NCI-H524 treated with DMSO at 0.1 percent for 48 hours (cell line): Measurements from ENCODE around the gene TXN.
"Not testable (repeated sequence)": the region's sequence is repeated elsewhere in the genome, so short reads cannot be mapped to it uniquely, and the experiment has no call there.

ENCODE experiments used
- DNase-seq: peaks from one replicate; lab custom pipeline; 2025; lab: John Stamatoyannopoulos, UW

The TXN gene

DNA sequence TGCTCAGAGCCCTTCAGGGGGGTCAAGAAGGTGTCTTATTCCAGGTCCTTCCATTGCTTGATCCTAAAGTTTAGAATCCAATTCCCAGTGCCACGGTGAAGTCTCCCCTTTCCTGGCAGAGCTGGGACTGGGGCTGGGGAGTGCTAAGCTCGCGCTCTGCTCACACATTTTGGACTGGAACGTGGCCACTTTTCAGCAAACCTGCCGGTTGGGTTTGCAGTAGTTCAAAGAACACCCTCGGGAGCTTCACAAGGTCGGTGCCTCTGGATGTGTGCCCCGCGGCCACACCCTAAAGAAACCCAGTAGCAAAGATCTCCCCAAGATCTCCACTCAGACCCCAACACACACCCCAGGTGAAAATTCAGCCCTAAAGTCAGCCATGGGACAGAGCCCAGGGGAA lies 48.3 kb downstream of the TXN start, which contains the start of gene C9orf152:
TSS of gene C9orf152 (minus strand) at position 129 of the 400 bp plus-strand sequence. CDS start 580 bp downstream, outside the sequence.
- DNase-seq: no peak

DNA sequence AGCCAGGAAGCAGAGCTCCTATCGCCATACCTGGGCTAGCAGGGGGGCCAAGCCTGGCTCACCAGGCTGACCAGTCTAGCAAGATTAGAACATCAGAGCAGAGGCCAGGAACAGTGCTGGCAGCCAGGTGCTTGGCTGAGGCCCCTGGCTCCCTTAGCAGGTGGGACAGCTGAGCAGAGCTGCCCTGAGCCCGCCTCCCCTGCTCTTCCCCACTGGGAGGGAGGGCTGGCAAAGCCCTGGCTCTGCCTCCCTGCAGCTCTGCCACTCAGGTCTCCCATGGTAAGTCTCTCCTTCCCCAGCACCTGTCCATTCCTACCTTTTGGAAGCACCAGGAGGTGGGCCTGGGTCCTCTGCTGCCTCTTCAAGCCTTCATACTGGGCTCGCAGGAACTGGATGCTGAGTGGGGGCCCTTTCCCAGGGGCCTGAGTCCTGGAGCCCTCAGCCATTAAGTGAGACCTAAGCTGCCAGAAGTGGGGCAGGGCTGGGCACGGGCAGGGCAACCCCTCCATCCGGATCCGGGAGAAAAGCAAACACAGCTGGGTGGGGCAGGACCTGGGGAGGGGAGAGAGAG lies 49.2 kb downstream of the TXN start:
- no peak for DNase-seq

DNA sequence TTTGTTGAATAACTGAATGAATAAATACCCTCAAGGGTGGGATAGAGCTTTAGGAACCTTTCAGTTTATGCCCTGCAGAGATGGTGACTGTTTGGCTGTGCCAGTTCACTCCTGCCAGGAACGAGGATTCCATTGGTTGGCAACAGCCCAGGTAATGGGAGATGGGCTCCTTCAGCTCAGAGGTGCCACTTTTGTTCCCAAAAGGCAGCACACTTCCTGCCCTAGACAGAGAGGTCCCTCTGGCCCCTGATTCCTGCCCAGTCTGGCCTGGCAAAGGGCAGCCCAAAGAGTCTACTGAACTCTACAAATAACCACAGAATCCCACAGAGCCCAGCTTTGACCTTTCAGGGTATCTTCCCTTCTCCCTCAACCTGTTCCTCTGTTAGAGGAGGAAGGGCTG lies 49.9 kb downstream of the TXN start:
- DNase-seq: no peak

DNA sequence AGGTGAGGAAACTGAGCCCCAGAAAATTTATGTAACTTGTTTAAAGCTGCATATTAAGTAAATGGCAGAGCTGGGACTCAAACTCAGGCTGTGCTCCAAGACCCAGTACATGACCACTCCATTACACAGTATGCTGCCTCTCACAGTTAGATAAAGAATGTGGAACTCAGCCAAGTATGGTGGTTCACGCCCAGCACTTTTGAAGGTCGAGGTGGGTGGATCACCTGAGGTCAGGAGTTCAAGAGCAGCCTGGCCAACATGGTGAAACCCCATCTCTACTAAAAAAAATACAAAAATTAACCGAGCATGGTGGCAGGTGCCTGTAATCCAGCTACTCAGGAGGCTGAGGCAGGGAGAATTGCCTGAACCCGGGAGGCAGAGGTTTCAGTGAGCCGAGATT lies 50.7 kb downstream of the TXN start:
- DNase-seq: not testable (repeated sequence)

DNA sequence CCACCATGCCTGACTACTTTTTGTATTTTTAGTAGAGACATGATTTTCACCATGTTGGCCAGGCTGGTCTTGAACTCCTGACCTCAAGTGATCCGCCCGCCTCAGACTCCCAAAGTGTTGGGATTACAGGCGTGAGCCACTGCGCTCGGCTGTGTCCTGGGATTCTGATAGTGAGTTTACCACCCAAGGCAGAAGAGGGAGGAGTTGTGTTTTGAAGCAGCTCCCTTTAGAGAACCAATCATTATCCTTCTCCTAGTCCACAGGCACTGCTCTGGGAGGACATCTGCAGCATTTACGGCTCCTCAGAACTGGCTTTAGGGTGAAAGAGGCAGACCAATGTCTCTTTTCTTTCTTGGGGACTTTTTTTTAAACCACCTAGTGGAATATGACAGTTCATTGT lies 54.1 kb downstream of the TXN start:
- DNase-seq: no peak

DNA sequence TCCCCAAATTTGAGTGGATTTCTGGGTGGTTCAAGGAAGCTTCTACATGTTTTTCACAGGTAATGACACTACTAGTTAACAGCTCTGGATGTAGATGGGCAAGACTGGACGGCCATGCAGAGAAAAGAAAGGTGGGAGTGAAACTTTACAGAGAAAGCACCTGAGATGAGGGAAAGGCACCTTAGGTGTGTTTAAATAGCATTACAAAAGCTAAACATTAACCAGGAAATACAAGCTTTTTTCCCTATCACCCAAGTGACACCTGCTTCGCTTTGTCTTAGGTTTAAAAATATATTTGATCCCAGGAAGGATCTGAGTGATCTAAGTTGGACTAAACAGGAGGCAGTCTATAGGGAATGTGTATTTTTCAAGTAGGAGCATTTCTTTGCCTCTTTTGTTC lies 56.7 kb downstream of the TXN start:
- DNase-seq: no peak

DNA sequence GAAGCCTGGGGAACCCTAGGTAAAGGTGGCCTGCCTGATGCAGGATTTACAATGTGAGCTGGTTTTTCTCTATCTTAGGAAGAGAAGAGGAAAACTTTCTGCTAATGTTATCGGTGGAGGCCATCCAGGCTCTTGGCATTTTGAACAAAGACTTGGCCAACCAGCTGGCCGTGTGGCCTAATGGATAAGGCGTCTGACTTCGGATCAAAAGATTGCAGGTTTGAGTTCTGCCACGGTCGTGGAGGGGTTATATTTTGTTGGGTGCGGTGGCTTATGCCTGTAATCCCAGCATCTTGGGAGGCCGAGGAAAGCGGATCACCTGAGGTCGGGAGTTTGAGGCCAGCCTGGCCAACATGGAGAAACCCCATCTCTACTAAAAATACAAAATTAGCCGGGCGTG lies 58.0 kb downstream of the TXN start:
- no peak for DNase-seq

DNA sequence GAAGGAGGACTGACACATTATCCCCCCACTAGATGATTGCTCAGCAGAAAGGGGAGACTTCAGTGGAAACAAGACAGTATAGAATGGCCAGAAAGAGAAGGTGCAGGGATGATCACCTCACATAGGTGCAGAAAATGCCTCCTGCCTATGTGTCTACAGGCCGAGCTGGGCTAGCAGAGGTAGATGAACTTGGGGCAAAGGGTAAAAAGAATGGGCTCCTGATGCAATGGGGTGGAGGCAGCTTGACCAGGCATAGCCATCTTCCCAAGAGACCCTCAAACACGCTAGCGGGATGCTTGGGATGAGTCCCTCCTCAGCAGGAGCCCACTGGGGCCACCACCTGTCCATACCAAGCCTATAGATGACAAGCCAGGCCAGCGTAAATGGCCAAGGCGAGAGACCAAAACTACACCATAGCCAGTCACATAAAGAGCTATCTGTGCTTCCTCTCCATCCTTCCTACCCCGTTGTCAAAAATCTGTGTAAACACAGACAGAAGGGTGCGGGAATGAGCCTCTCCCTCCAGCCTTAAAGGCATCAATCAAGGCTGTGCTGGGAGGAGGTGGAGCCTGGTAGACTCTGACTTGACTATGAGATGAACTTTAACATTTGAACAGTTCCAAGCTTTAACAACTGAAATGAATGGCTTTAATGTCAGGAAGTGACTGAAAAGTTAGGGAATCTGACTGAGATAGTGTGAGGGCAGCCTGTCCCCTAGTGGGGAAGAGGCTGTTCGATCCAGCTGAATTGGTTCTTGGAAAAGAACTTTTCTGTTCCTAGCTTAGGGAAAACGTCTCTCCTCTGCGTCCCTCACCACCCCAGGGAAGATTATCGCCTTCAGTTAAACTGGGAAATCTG lies 58.7 kb downstream of the TXN start:
- DNase-seq: no peak

DNA sequence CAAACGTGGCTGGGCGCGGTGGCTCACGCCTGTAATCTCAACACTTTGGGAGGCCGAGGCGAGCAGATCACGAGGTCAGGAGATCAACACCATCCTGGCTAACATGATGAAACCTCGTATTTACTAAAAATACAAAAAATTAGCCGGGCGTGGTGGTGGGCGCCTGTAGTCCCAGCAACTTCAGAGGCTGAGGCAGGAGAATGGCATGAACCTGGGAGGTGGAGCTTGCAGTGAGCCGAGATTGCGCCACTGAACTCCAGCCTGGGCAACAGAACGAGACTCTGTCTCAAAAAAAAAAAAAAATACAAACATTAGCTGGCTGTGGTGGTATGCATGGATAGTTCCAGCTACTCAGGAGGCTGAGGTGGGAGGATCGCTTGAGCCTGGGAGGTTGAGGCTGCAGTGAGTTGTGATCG lies 60.2 kb downstream of the TXN start:
- not testable (repeated sequence) for DNase-seq
